Rectal smooth muscle tissue (tissue), 1 donor: Measurements from ENCODE around the gene AZU1.

ENCODE experiments used
- H3K27ac ChIP-seq: one replicate; pipeline ENCODE4 v1.7.0; 2013; ENCODE audit warnings: low read depth, low read length, inconsistent platforms
- H3K27me3 ChIP-seq: one replicate; pipeline ENCODE4 v1.7.0; 2013; ENCODE audit warnings: low read length; ENCODE audit not compliant: control insufficient read depth, insufficient read depth
- H3K36me3 ChIP-seq: one replicate; pipeline ENCODE4 v1.7.0; 2013; ENCODE audit warnings: low read length; ENCODE audit not compliant: control insufficient read depth, insufficient read depth
- H3K4me1 ChIP-seq: one replicate; pipeline ENCODE4 v1.7.0; 2013; ENCODE audit warnings: low read length; ENCODE audit not compliant: control insufficient read depth, insufficient read depth
- H3K4me3 ChIP-seq: one replicate; pipeline ENCODE4 v1.7.0; 2013; ENCODE audit warnings: low read length
- H3K9ac ChIP-seq: one replicate; pipeline ENCODE4 v1.7.0; 2013; ENCODE audit warnings: low read length

AZU1 gene

GRCh38 chr19:801030-801860 is 26.4 kb upstream of the AZU1 start:
- H3K36me3 ChIP-seq: peaks cover 28% of the 10 kb centered on the region
- no peak overlapping the region for H3K9ac ChIP-seq
- peak overlapping the region; percentile 54 for H3K4me3 ChIP-seq
- H3K27me3 ChIP-seq: no peaks in the 10 kb centered on the region
- H3K4me1 ChIP-seq: peaks cover 42% of the 10 kb centered on the region
- H3K27ac ChIP-seq: peak overlapping the region; percentile 47

GRCh38 chr19:801861-802497 is 25.7 kb upstream of the AZU1 start:
- Histone ChIP-seq H3K27me3 (no peaks in the 10 kb centered on the region), H3K4me3 (peak overlapping the region; percentile 54), H3K9ac (no peak overlapping the region), H3K27ac (peak overlapping the region; percentile 47), H3K4me1 (peaks cover 42% of the 10 kb centered on the region), H3K36me3 (peaks cover 34% of the 10 kb centered on the region)

GRCh38 chr19:802498-803098 is 25.0 kb upstream of the AZU1 start:
- Histone ChIP-seq H3K36me3 (peaks cover 37% of the 10 kb centered on the region), H3K27ac (peak overlapping the region; percentile 47), H3K27me3 (no peaks in the 10 kb centered on the region), H3K4me1 (peaks cover 42% of the 10 kb centered on the region), H3K4me3 (peak overlapping the region; percentile 54), H3K9ac (no peak overlapping the region)

- H3K27ac ChIP-seq: no peak overlapping the region
- H3K4me1 ChIP-seq: peaks cover 42% of the 10 kb centered on the region
- peaks cover 41% of the 10 kb centered on the region for H3K36me3 ChIP-seq
- H3K27me3 ChIP-seq: no peaks in the 10 kb centered on the region
- H3K4me3 ChIP-seq: no peak overlapping the region
- H3K9ac ChIP-seq: no peak overlapping the region
Measured at GRCh38 chr19:803099-803561, 24.5 kb upstream of the AZU1 start.

GRCh38 chr19:803686-804418 is 23.8 kb upstream of the AZU1 start:
- peaks cover 38% of the 10 kb centered on the region for H3K4me1 ChIP-seq
- no peaks in the 10 kb centered on the region for H3K27me3 ChIP-seq
- H3K27ac ChIP-seq: no peak overlapping the region
- H3K36me3 ChIP-seq: peaks cover 46% of the 10 kb centered on the region
- no peak overlapping the region for H3K9ac ChIP-seq
- no peak overlapping the region for H3K4me3 ChIP-seq

- H3K27ac ChIP-seq: no peak overlapping the region
- H3K4me1 ChIP-seq: peaks cover 31% of the 10 kb centered on the region
- peaks cover 47% of the 10 kb centered on the region for H3K36me3 ChIP-seq
- no peaks in the 10 kb centered on the region for H3K27me3 ChIP-seq
- no peak overlapping the region for H3K4me3 ChIP-seq
- H3K9ac ChIP-seq: no peak overlapping the region
Measured at GRCh38 chr19:804419-805165, 23.0 kb upstream of the AZU1 start.

- Histone ChIP-seq H3K27ac (no peak overlapping the region), H3K36me3 (peaks cover 49% of the 10 kb centered on the region), H3K9ac (no peak overlapping the region), H3K4me3 (no peak overlapping the region), H3K27me3 (no peaks in the 10 kb centered on the region), H3K4me1 (peaks cover 26% of the 10 kb centered on the region)
Measured at GRCh38 chr19:805166-805551, 22.5 kb upstream of the AZU1 start.

GRCh38 chr19:805600-806550 is 21.8 kb upstream of the AZU1 start:
- Histone ChIP-seq H3K9ac (no peak overlapping the region), H3K4me3 (no peak overlapping the region), H3K27ac (no peak overlapping the region), H3K36me3 (peaks cover 52% of the 10 kb centered on the region), H3K27me3 (no peaks in the 10 kb centered on the region), H3K4me1 (peaks cover 19% of the 10 kb centered on the region)

GRCh38 chr19:806815-807421 is 20.7 kb upstream of the AZU1 start:
- Histone ChIP-seq H3K36me3 (peaks cover 55% of the 10 kb centered on the region), H3K27me3 (no peaks in the 10 kb centered on the region), H3K4me3 (no peak overlapping the region), H3K27ac (no peak overlapping the region), H3K4me1 (peaks cover 9% of the 10 kb centered on the region), H3K9ac (no peak overlapping the region)

- Histone ChIP-seq H3K27ac (no peak overlapping the region), H3K4me1 (peaks cover 3% of the 10 kb centered on the region), H3K9ac (no peak overlapping the region), H3K4me3 (no peak overlapping the region), H3K36me3 (peaks cover 58% of the 10 kb centered on the region), H3K27me3 (no peaks in the 10 kb centered on the region)
Measured at GRCh38 chr19:807627-808422, 19.8 kb upstream of the AZU1 start.
